Hepatocyte (in vitro differentiated cells): ENCODE data around the gene CRADD. TPM values are rescaled to one million over a fixed set of nuclear protein-coding genes. Genes with fewer than 3 reads are reported as not detected.
"Not testable (repeated sequence)": the region's sequence is repeated elsewhere in the genome, so short reads cannot be mapped to it uniquely, and the experiment has no call there.

ENCODE experiments used
- DNase-seq: peaks from one replicate; pipeline ENCODE4 v3.0.0-alpha.2; 2016; ENCODE audit warnings: low spot score
- H2AFZ ChIP-seq: fragments of 200-600 bp; sonication (generic); 2 replicates; pipeline ENCODE4 v1.6.0; 2016; ENCODE audit warnings: antibody characterized with exemption, mild to moderate bottlenecking
- H3K27ac ChIP-seq: fragments of 200-600 bp; sonication (generic); 2 replicates; pipeline ENCODE4 v1.5.1; 2016; ENCODE audit warnings: mild to moderate bottlenecking
- H3K27me3 ChIP-seq: fragments of 200-600 bp; sonication (generic); 2 replicates; pipeline ENCODE4 v1.6.1; 2016
- H3K36me3 ChIP-seq: fragments of 200-600 bp; sonication (generic); replicated peaks from 2 replicates; pipeline ENCODE4 v1.5.1; 2016; ENCODE audit warnings: low read depth; ENCODE audit not compliant: insufficient read depth
- H3K4me1 ChIP-seq: fragments of 200-600 bp; sonication (generic); 2 replicates; pipeline ENCODE4 v1.5.1; 2016; ENCODE audit warnings: mild to moderate bottlenecking, moderate library complexity; ENCODE audit not compliant: insufficient read depth
- H3K4me2 ChIP-seq: fragments of 200-600 bp; sonication (generic); 2 replicates; pipeline ENCODE4 v1.6.0; 2016
- H3K4me3 ChIP-seq: fragments of 200-600 bp; sonication (generic); 2 replicates; pipeline ENCODE4 v1.5.1; 2016; ENCODE audit warnings: mild to moderate bottlenecking
- H3K79me2 ChIP-seq: fragments of 200-600 bp; sonication (generic); 2 replicates; pipeline ENCODE4 v1.6.0; 2017; ENCODE audit warnings: mild to moderate bottlenecking
- H3K9me2 ChIP-seq: fragments of 200-600 bp; sonication (generic); replicated peaks from 2 replicates; pipeline ENCODE4 v1.6.0; 2017; ENCODE audit warnings: mild to moderate bottlenecking; ENCODE audit not compliant: insufficient read depth
- H3K9me3 ChIP-seq: fragments of 200-600 bp; sonication (generic); 2 replicates; pipeline ENCODE4 v1.5.1; 2016; ENCODE audit warnings: low read depth, mild to moderate bottlenecking
- H4K20me1 ChIP-seq: fragments of 200-600 bp; sonication (generic); 2 replicates; pipeline ENCODE4 v1.6.0; 2016; ENCODE audit warnings: mild to moderate bottlenecking; ENCODE audit not compliant: insufficient read depth, poor library complexity, severe bottlenecking
- EZH2 ChIP-seq: fragments of 200-600 bp; sonication (generic); IDR thresholded peaks from 2 replicates; pipeline ENCODE4 v1.6.1; 2016; ENCODE audit warnings: antibody characterized with exemption, mild to moderate bottlenecking, borderline replicate concordance
- EZH2phosphoT487 ChIP-seq: fragments of 200-600 bp; sonication (generic); IDR thresholded peaks from one replicate; pipeline ENCODE4 v1.6.1; 2018; ENCODE audit warnings: antibody characterized with exemption, mild to moderate bottlenecking, low read depth, moderate library complexity; ENCODE audit not compliant: unreplicated experiment, severe bottlenecking
- WGBS: methylation state at CpG from one replicate; pipeline ENCODE4 v1.1.6; 2016; ENCODE audit warnings: low lambda C conversion rate; ENCODE audit errors: missing lambda C conversion rate; 5-methylcytosine and 5-hydroxymethylcytosine counted together
- polyA plus RNA-seq: library from polyadenylated mRNA; unstranded; fragments of >200 nt; fragmentation: Nextera tagmentation; extraction: Ambion mirVana; gene quantifications from 2 replicates; pipeline ENCODE4 v1.2.1, GENCODE V29; 2016
- total RNA-seq: library from RNA; depleted of rRNA; stranded (reverse); fragments of >200 nt; gene quantifications from 2 replicates; pipeline ENCODE4 v1.2.3, GENCODE V29; 2014
- TF ChIP-seq, protein P1 (sequence below): fragments of 200-600 bp; sonication (generic); IDR thresholded peaks from 2 replicates; pipeline ENCODE4 v1.5.1; 2016; ENCODE audit warnings: antibody characterized with exemption, mild to moderate bottlenecking; ENCODE audit not compliant: poor library complexity

Gene CRADD
- total and polyA plus RNA-seq, 2 experiments from 2014 or later = 19.5 to 27.3 TPM

DNA sequence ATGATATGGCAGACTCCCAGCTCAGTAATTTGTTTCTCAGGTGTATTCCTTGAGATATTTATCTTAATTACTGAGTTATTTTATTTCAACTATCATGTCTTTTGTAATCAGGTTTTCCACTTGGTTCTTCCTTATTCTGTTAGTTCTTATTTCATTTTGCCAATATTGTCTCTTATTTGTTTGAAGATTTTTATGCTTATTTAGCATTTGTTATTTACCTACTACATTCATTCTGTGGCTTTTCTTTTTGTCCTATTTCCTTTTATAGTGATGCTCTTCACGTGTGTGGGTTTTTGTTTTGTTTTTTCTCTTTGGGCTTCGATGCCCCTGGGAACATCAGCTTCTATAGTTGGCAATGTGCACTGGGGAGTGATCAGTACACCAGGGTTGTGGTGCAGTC, 40.5 kb upstream of the CRADD start:
- WGBS = 90% methylated on average over 2 of the region's 2 CpGs
- Histone ChIP-seq H3K9me2 (no peaks in the 10 kb centered on the region), H2AFZ (no peak overlapping the region), H3K27ac (no peak overlapping the region), H3K4me2 (no peak overlapping the region), H3K79me2 (no peaks in the 10 kb centered on the region), H3K4me1 (no peaks in the 10 kb centered on the region), H3K36me3 (no peaks in the 10 kb centered on the region), H3K4me3 (no peak overlapping the region), H3K9me3 (no peaks in the 10 kb centered on the region), H3K27me3 (no peaks in the 10 kb centered on the region), H4K20me1 (no peaks in the 10 kb centered on the region)
- TF ChIP-seq, protein P1, sequence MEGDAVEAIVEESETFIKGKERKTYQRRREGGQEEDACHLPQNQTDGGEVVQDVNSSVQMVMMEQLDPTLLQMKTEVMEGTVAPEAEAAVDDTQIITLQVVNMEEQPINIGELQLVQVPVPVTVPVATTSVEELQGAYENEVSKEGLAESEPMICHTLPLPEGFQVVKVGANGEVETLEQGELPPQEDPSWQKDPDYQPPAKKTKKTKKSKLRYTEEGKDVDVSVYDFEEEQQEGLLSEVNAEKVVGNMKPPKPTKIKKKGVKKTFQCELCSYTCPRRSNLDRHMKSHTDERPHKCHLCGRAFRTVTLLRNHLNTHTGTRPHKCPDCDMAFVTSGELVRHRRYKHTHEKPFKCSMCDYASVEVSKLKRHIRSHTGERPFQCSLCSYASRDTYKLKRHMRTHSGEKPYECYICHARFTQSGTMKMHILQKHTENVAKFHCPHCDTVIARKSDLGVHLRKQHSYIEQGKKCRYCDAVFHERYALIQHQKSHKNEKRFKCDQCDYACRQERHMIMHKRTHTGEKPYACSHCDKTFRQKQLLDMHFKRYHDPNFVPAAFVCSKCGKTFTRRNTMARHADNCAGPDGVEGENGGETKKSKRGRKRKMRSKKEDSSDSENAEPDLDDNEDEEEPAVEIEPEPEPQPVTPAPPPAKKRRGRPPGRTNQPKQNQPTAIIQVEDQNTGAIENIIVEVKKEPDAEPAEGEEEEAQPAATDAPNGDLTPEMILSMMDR = no peak
- TF ChIP-seq EZH2phosphoT487 (no peak), EZH2 (no peak)
- DNase-seq = no peak

DNA sequence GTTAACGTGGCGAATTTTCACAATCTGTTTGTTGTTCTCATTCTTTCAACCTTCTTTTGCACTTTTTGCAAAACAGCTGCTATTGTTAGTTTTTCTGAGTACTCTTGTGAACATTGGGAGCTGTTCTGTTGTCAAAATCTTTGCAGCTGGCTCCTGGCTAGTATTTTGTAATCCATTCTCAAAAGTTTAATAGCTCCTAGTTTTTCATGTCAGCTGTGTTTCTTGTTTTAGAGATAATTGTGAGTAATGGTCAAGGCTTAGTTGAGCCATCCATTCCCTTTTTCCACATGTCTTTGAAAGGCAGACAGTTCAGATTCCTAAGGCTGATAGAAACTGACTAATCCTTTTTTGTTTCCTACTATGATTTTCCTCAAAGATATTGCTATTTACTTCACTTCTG, 39.1 kb upstream of the CRADD start:
- Histone ChIP-seq H4K20me1 (no peaks in the 10 kb centered on the region), H3K9me3 (no peaks in the 10 kb centered on the region), H3K27me3 (no peaks in the 10 kb centered on the region), H3K79me2 (no peaks in the 10 kb centered on the region), H3K4me3 (no peak overlapping the region), H3K4me2 (peak overlapping the region; percentile 8), H3K9me2 (no peaks in the 10 kb centered on the region), H3K27ac (peak overlapping the region; percentile 49), H3K36me3 (no peaks in the 10 kb centered on the region), H3K4me1 (no peaks in the 10 kb centered on the region), H2AFZ (no peak overlapping the region)
- WGBS = 56% methylated on average over 2 of the region's 2 CpGs
- TF ChIP-seq EZH2 (no peak), EZH2phosphoT487 (no peak)
- TF ChIP-seq, protein P1 = no peak
- DNase-seq = no peak

DNA sequence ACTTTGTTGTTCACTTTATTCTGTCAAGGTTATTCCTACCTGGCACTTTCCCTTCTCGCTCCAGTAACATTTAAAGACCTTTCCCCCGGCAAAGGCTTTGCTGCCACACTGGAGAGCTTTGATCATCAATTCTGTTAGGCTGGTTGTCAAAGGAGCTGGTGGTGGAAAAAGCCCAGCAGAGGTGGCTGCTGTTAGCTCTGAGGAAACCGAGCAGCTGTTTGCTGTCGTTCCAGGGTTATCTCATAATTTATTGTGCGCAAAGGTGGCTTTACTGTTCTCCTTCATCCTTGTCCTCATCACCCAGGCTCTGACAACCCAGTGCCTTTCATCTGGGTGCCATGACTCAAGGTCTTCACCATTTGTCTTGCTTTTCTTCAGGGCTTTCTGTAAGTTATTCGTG, 38.2 kb upstream of the CRADD start:
- H3K9me3 ChIP-seq = no peaks in the 10 kb centered on the region
- no peaks in the 10 kb centered on the region for H3K27me3 ChIP-seq
- no peak overlapping the region for H3K4me3 ChIP-seq
- peak overlapping the region; percentile 49 for H3K27ac ChIP-seq
- TF ChIP-seq EZH2phosphoT487 = no peak
- TF ChIP-seq, protein P1 = no peak
- no peak for TF ChIP-seq EZH2
- H3K9me2 ChIP-seq = no peaks in the 10 kb centered on the region
- no peak for DNase-seq
- H3K79me2 ChIP-seq = no peaks in the 10 kb centered on the region
- H3K4me1 ChIP-seq = no peaks in the 10 kb centered on the region
- H3K4me2 ChIP-seq = peak overlapping the region; percentile 36
- no peak overlapping the region for H2AFZ ChIP-seq
- H3K36me3 ChIP-seq = no peaks in the 10 kb centered on the region
- H4K20me1 ChIP-seq = no peaks in the 10 kb centered on the region
- WGBS = 26% methylated on average over 6 of the region's 6 CpGs

DNA sequence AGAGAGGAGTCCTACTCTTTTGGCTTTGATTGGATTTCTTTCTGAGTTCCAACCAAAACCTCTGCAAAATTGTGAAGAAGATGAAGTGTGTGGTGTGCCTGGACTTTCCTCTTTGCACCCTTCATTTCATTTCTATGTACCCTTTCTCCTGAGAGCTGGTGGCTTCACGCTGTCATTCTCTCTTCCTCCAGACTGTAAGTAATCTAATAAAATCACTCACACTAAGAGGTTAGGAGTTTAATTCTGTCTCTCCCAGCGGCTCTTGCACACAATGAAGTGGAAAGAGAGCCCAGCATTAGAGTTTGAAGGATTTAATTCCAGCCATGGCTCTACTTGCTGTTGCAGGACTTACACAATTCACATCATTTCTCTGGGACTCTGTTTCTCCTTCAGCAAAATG, 37.8 kb upstream of the CRADD start:
- no peaks in the 10 kb centered on the region for H4K20me1 ChIP-seq
- no peaks in the 10 kb centered on the region for H3K27me3 ChIP-seq
- TF ChIP-seq, protein P1 = no peak
- TF ChIP-seq EZH2 (no peak), EZH2phosphoT487 (no peak)
- no peak overlapping the region for H2AFZ ChIP-seq
- no peak for DNase-seq
- WGBS = 45% methylated on average over 2 of the region's 2 CpGs
- peak overlapping the region; percentile 36 for H3K4me2 ChIP-seq
- no peaks in the 10 kb centered on the region for H3K36me3 ChIP-seq
- no peak overlapping the region for H3K27ac ChIP-seq
- no peak overlapping the region for H3K4me3 ChIP-seq
- H3K4me1 ChIP-seq = no peaks in the 10 kb centered on the region
- H3K9me2 ChIP-seq = no peaks in the 10 kb centered on the region
- no peaks in the 10 kb centered on the region for H3K79me2 ChIP-seq
- H3K9me3 ChIP-seq = no peaks in the 10 kb centered on the region

DNA sequence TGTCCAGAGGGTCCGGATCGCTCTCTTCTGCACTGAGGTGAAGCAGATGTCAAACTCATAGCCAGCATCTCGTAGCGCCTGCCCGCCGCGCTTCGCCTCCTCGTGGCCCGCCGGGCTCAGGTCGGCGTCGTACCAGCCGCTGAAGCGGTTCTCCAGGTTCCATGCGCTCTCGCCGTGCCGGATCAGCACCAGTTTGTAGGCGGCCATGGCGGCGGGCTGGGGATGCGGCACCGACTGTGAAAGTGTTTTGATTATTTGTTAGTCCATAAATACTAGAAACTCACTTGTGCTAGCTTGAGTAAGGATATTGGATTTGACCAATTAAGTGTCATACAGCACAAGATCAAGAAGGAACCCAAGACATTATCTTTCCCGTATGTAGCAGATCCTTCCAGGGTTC, 35.8 kb upstream of the CRADD start:
- H2AFZ ChIP-seq, H3K27ac ChIP-seq, H3K27me3 ChIP-seq, H3K4me2 ChIP-seq, H3K9me3 ChIP-seq, H4K20me1 ChIP-seq, H3K9me2 ChIP-seq, H3K4me1 ChIP-seq, H3K36me3 ChIP-seq, H3K4me3 ChIP-seq, H3K79me2 ChIP-seq, DNase-seq: not testable (repeated sequence)
- 99% methylated on average over 7 of the region's 26 CpGs for whole genome bisulfite sequencing
